G401 (cell line): ENCODE data around the gene SMARCD3. TPM values are rescaled to one million over a fixed set of nuclear protein-coding genes. Genes with fewer than 3 reads are reported as not detected.

ENCODE experiments used
- DNase-seq: peaks from one replicate; pipeline ENCODE4 v3.0.0-alpha.2; 2015; ENCODE audit warnings: low spot score
- in situ Hi-C: cut with HindIII; loops from 2 replicates; pipeline ENCODE4 v1.10.0; 2016; ENCODE audit warnings: low sequenced_read_pairs, mixed read lengths
- total RNA-seq: library from RNA; depleted of rRNA; stranded (reverse); fragments of >200 nt; shearing (Covaris generic); gene quantifications from 2 replicates; pipeline ENCODE4 v1.2.3, GENCODE V29; 2014

SMARCD3 gene
- total RNA-seq, 1 experiment from 2014 or later: 68.2 TPM

- DNase-seq: no peak
- in situ Hi-C loops: no loop called here
These were observed 22.5 kb downstream of the SMARCD3 start for GRCh38 chr7:151225948-151226510.

GRCh38 chr7:151223728-151224127 is 24.8 kb downstream of the SMARCD3 start:
- in situ Hi-C loops: no loop called here
- DNase-seq: no peak

GRCh38 chr7:151218170-151218569 is 30.3 kb downstream of the SMARCD3 start:
- in situ Hi-C loops: no loop called here
- no peak for DNase-seq

- no peak for DNase-seq
- in situ Hi-C loops: no loop called here
These were observed 33.1 kb downstream of the SMARCD3 start for GRCh38 chr7:151215396-151215795.

GRCh38 chr7:151213826-151214225 is 34.7 kb downstream of the SMARCD3 start:
- in situ Hi-C loops: no loop called here
- DNase-seq: no peak

- in situ Hi-C loops: no loop called here
- no peak for DNase-seq
These were observed 35.9 kb downstream of the SMARCD3 start for GRCh38 chr7:151212626-151213025.

GRCh38 chr7:151211155-151211772 is 37.2 kb downstream of the SMARCD3 start:
- no peak for DNase-seq
- in situ Hi-C loops: no loop called here

- DNase-seq: no peak
- in situ Hi-C loops: no loop called here
These were observed 38.2 kb downstream of the SMARCD3 start, which contains the start of gene H2BK1 for GRCh38 chr7:151210087-151210854. Gene H2BK1 (minus strand): TSS chr7:151210488. CDS start chr7:151210318, 170 bp downstream.

- in situ Hi-C loops: loop anchor here (5.0 kb wide), 1 partner anchor 62 kb away; no protein-coding TSS in a partner anchor
- no peak for DNase-seq
These were observed 38.9 kb downstream of the SMARCD3 start for GRCh38 chr7:151209588-151209987.

GRCh38 chr7:151208253-151208862 is 40.1 kb downstream of the SMARCD3 start:
- DNase-seq: no peak
- in situ Hi-C loops: loop anchor here (5.0 kb wide), 1 partner anchor 61 kb away; no protein-coding TSS in a partner anchor

- in situ Hi-C loops: loop anchor here (5.0 kb wide), 1 partner anchor 61 kb away; no protein-coding TSS in a partner anchor
- DNase-seq: no peak
These were observed 40.7 kb downstream of the SMARCD3 start for GRCh38 chr7:151207804-151208203.

- no peak for DNase-seq
- in situ Hi-C loops: loop anchor here (5.0 kb wide), 1 partner anchor 60 kb away; no protein-coding TSS in a partner anchor
These were observed 41.2 kb downstream of the SMARCD3 start for GRCh38 chr7:151207315-151207714.

GRCh38 chr7:151206914-151207313 is 41.6 kb downstream of the SMARCD3 start:
- in situ Hi-C loops: loop anchor here (5.0 kb wide), 1 partner anchor 60 kb away; no protein-coding TSS in a partner anchor
- DNase-seq: no peak

GRCh38 chr7:151205730-151206129 is 42.8 kb downstream of the SMARCD3 start:
- in situ Hi-C loops: loop anchor here (5.0 kb wide), 1 partner anchor 58 kb away; no protein-coding TSS in a partner anchor

GRCh38 chr7:151204383-151205032 is 44.0 kb downstream of the SMARCD3 start:
- in situ Hi-C loops: loop anchor here (5.0 kb wide), 1 partner anchor 57 kb away; no protein-coding TSS in a partner anchor
- DNase-seq: no peak

More at GRCh38 chr7:151205730-151206129, 42.8 kb downstream of the SMARCD3 start:
- DNase-seq: no peak

GRCh38 chr7:151202836-151203235 is 45.7 kb downstream of the SMARCD3 start:
- in situ Hi-C loops: no loop called here
- no peak for DNase-seq

- DNase-seq: no peak
- in situ Hi-C loops: no loop called here
These were observed 46.7 kb downstream of the SMARCD3 start for GRCh38 chr7:151201751-151202150.

GRCh38 chr7:151201344-151201743 is 47.1 kb downstream of the SMARCD3 start:
- no peak for DNase-seq
- in situ Hi-C loops: no loop called here
